ENCODE data around the gene STEAP4. TPM values are rescaled to one million over a fixed set of nuclear protein-coding genes. Genes with fewer than 3 reads are reported as not detected.

The STEAP4 gene
- total and polyA plus RNA-seq, 2 of the 13 experiments (the other 11 are each of a cell fraction or from before 2014, with no cell fraction given), result not detected

GRCh38 chr7:88329532-88330463, 23.1 kb upstream of the STEAP4 start:
- Histone ChIP-seq H2AFZ (ENCODE audit: low read length) (no peak overlapping the region), H3K27ac (ENCODE audit: extremely low read length, insufficient read depth, low read length) (no peak overlapping the region), H3K27me3 (ENCODE audit: control insufficient read depth in 1 of 2, insufficient read depth in 2 of 2, low read length in 2 of 2) (no peaks in the 10 kb centered on the region), H3K4me1 (ENCODE audit: insufficient read depth, low read length) (no peaks in the 10 kb centered on the region), H3K9ac (ENCODE audit: insufficient read depth, low read depth, low read length) (no peak overlapping the region), H3K79me2 (ENCODE audit: insufficient read depth, low read length) (no peaks in the 10 kb centered on the region), H3K4me2 (ENCODE audit: low read depth, low read length) (no peak overlapping the region), H3K4me3 (replicated peaks in 1 of 3; ENCODE audit: insufficient read depth in 1 of 3, low read depth in 2 of 3, low read length in 3 of 3) (no peak overlapping the region), H3K36me3 (replicated peaks in 1 of 2; ENCODE audit: control insufficient read depth in 1 of 2, insufficient read depth in 2 of 2, low read length in 2 of 2) (no peaks in the 10 kb centered on the region), H4K20me1 (ENCODE audit: insufficient read depth, low read length) (no peaks in the 10 kb centered on the region), H3K9me3 (ENCODE audit: low read length) (no peaks in the 10 kb centered on the region)
- CTCF ChIA-PET (ENCODE audit: low intra/inter-chr PET ratio, low total read pairs), result no interaction called here
- intact Hi-C loops (cut with micrococcal nuclease; ENCODE audit: unreplicated experiment), result no loop called here
- BruUV-seq (replicated peaks), result no TSS peak
- POLR2A ChIA-PET, result no interaction called here
- TF ChIP-seq ZSCAN25 (CRISPR knock-in tag; IDR thresholded peaks at IDR 0.05) (no peak), ZNF737 (CRISPR knock-in tag; IDR thresholded peaks at IDR 0.05; ENCODE audit: borderline replicate concordance) (no peak), ZNF331 (CRISPR knock-in tag; IDR thresholded peaks at IDR 0.05) (no peak), ZNF850 (CRISPR knock-in tag; conservative IDR thresholded peaks at IDR 0.05) (no peak), KLF6 (CRISPR knock-in tag; IDR thresholded peaks at IDR 0.05) (no peak), SIX1 (CRISPR knock-in tag; IDR thresholded peaks at IDR 0.05; ENCODE audit: borderline replicate concordance) (no peak), ZNF333 (CRISPR knock-in tag; IDR thresholded peaks at IDR 0.05; ENCODE audit: borderline replicate concordance) (no peak), FOXK1 (CRISPR knock-in tag; IDR thresholded peaks at IDR 0.05; ENCODE audit: borderline replicate concordance, low read depth) (no peak), ZNF83 (CRISPR knock-in tag; IDR thresholded peaks at IDR 0.05; ENCODE audit: borderline replicate concordance) (no peak)
- TF ChIP-seq, protein P1, sequence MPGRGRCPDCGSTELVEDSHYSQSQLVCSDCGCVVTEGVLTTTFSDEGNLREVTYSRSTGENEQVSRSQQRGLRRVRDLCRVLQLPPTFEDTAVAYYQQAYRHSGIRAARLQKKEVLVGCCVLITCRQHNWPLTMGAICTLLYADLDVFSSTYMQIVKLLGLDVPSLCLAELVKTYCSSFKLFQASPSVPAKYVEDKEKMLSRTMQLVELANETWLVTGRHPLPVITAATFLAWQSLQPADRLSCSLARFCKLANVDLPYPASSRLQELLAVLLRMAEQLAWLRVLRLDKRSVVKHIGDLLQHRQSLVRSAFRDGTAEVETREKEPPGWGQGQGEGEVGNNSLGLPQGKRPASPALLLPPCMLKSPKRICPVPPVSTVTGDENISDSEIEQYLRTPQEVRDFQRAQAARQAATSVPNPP (CRISPR knock-in tag; IDR thresholded peaks at IDR 0.05), result no peak
- in situ Hi-C loops (cut with HindIII; ENCODE audit: extremely low pct_ligation_motif_present, low pct_unique_long_range_greater_than_20kb), result no loop called here
- FAIRE-seq (no peak), DNase-seq (ENCODE audit: low spot score) (no peak), ATAC-seq (no peak)
- WGBS (ENCODE audit: low lambda C conversion rate), result 13% methylated on average over 5 of the region's 10 CpGs
